GM23248 (cell line): ENCODE data around the gene RAB9B.

Experiments
- EZH2 ChIP-seq: fragments of 200-600 bp; sonication (generic); IDR thresholded peaks from 2 replicates; pipeline ENCODE4 v1.6.1; 2018; ENCODE audit warnings: antibody characterized with exemption, mild to moderate bottlenecking; ENCODE audit not compliant: insufficient read depth, poor library complexity, severe bottlenecking
- EZH2phosphoT487 ChIP-seq: fragments of 200-600 bp; sonication (generic); IDR thresholded peaks from 2 replicates; pipeline ENCODE4 v1.6.1; 2018; ENCODE audit warnings: antibody characterized with exemption, moderate library complexity, mild to moderate bottlenecking, low read depth; ENCODE audit not compliant: insufficient read depth

GRCh38 chrX:103828529-103828928 is 3.5 kb downstream of the RAB9B start:
- TF ChIP-seq EZH2phosphoT487 (no peak), EZH2 (no peak)
